Measurements from ENCODE around the gene GNAI2.

The GNAI2 gene

GRCh38 chr3:50274371-50275104 lies 38.5 kb downstream of the GNAI2 start:
- peak; percentile 63 for TF ChIP-seq CTCF (IDR thresholded peaks at IDR 0.05; ENCODE audit: control insufficient read depth, insufficient read depth, low read depth, low read length, missing control alignments)
- no peak for DNase-seq (ENCODE audit: low read depth)

GRCh38 chr3:50275141-50275995 lies 39.4 kb downstream of the GNAI2 start:
- TF ChIP-seq CTCF (IDR thresholded peaks at IDR 0.05; ENCODE audit: control insufficient read depth, insufficient read depth, low read depth, low read length, missing control alignments), result no peak
- no peak overlapping the region for H3K4me3 ChIP-seq (ENCODE audit: control insufficient read depth, low read depth, low read length)
- DNase-seq (ENCODE audit: low read depth), result no peak

More at GRCh38 chr3:50274371-50275104, 38.5 kb downstream of the GNAI2 start:
- no peak overlapping the region for H3K4me3 ChIP-seq (ENCODE audit: control insufficient read depth, low read depth, low read length)

GRCh38 chr3:50275996-50276761 lies 40.2 kb downstream of the GNAI2 start:
- no peak for TF ChIP-seq CTCF (IDR thresholded peaks at IDR 0.05; ENCODE audit: control insufficient read depth, insufficient read depth, low read depth, low read length, missing control alignments)
- DNase-seq (ENCODE audit: low read depth), result no peak
- H3K4me3 ChIP-seq (ENCODE audit: control insufficient read depth, low read depth, low read length), result no peak overlapping the region

GRCh38 chr3:50276762-50277101 lies 40.7 kb downstream of the GNAI2 start:
- DNase-seq (ENCODE audit: low read depth), result no peak
- no peak overlapping the region for H3K4me3 ChIP-seq (ENCODE audit: control insufficient read depth, low read depth, low read length)
- TF ChIP-seq CTCF (IDR thresholded peaks at IDR 0.05; ENCODE audit: control insufficient read depth, insufficient read depth, low read depth, low read length, missing control alignments), result no peak

- DNase-seq (ENCODE audit: low read depth), result no peak
- no peak for TF ChIP-seq CTCF (IDR thresholded peaks at IDR 0.05; ENCODE audit: control insufficient read depth, insufficient read depth, low read depth, low read length, missing control alignments)
Measured at GRCh38 chr3:50278123-50278879, 42.3 kb downstream of the GNAI2 start.

GRCh38 chr3:50278880-50279224 lies 42.8 kb downstream of the GNAI2 start, which contains the start of gene LSMEM2:
Gene LSMEM2 (plus strand): TSS chr3:50279087. CDS start chr3:50279114, 27 bp downstream.
- TF ChIP-seq CTCF (IDR thresholded peaks at IDR 0.05; ENCODE audit: control insufficient read depth, insufficient read depth, low read depth, low read length, missing control alignments), result no peak
- H3K4me3 ChIP-seq (ENCODE audit: control insufficient read depth, low read depth, low read length), result no peak within 1 kb of the TSS
- DNase-seq (ENCODE audit: low read depth), result no peak

More at GRCh38 chr3:50278123-50278879, 42.3 kb downstream of the GNAI2 start:
- no peak overlapping the region for H3K4me3 ChIP-seq (ENCODE audit: control insufficient read depth, low read depth, low read length)
